ENCODE data around the gene FADD. TPM values are rescaled to one million over a fixed set of nuclear protein-coding genes. Genes with fewer than 3 reads are reported as not detected.

The FADD gene
- total RNA-seq, 1 donor: 53.2 TPM

DNA sequence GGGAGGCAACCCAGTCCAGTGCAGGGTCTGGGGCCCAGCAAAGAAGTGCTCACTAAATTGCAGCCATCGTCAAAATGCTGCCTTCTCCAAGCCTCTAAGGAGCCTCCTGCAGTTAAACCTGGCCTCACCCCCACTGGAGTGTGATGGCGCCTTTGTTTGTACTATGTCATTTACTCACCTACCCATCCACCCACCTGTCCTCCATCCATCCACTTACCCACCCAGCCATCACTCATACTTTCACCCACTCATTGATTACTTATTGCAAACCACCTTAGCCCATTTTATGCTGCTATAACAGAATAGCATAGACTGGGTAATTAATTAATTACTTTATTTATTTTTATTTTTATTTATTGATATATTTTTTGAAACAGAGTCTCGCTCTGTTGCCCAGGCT, 38.6 kb downstream of the FADD start:
- no peak for DNase-seq (ENCODE audit: insufficient read length, low spot score, missing footprints)
- Histone ChIP-seq H3K4me3 (ENCODE audit: insufficient read depth, low read length) (no peak overlapping the region), H3K4me1 (ENCODE audit: insufficient read depth, low read length) (peaks cover 28% of the 10 kb centered on the region), H3K27ac (ENCODE audit: low read depth, low read length) (no peak overlapping the region), H3K4me2 (ENCODE audit: insufficient read depth, low read length) (no peak overlapping the region), H2AFZ (ENCODE audit: low read length) (no peak overlapping the region), H3K9me3 (ENCODE audit: low read depth, low read length) (no peaks in the 10 kb centered on the region), H4K20me1 (ENCODE audit: insufficient read depth, low read length) (no peaks in the 10 kb centered on the region), H3K27me3 (ENCODE audit: insufficient read depth, low read length) (peaks cover 17% of the 10 kb centered on the region), H3K36me3 (ENCODE audit: insufficient read depth, low read length) (no peaks in the 10 kb centered on the region), H3K79me2 (ENCODE audit: insufficient read depth, low read length) (no peaks in the 10 kb centered on the region)
- TF ChIP-seq, protein P1, sequence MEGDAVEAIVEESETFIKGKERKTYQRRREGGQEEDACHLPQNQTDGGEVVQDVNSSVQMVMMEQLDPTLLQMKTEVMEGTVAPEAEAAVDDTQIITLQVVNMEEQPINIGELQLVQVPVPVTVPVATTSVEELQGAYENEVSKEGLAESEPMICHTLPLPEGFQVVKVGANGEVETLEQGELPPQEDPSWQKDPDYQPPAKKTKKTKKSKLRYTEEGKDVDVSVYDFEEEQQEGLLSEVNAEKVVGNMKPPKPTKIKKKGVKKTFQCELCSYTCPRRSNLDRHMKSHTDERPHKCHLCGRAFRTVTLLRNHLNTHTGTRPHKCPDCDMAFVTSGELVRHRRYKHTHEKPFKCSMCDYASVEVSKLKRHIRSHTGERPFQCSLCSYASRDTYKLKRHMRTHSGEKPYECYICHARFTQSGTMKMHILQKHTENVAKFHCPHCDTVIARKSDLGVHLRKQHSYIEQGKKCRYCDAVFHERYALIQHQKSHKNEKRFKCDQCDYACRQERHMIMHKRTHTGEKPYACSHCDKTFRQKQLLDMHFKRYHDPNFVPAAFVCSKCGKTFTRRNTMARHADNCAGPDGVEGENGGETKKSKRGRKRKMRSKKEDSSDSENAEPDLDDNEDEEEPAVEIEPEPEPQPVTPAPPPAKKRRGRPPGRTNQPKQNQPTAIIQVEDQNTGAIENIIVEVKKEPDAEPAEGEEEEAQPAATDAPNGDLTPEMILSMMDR (IDR thresholded peaks at IDR 0.05; ENCODE audit: extremely low read depth, low read depth, low read length): no peak

DNA sequence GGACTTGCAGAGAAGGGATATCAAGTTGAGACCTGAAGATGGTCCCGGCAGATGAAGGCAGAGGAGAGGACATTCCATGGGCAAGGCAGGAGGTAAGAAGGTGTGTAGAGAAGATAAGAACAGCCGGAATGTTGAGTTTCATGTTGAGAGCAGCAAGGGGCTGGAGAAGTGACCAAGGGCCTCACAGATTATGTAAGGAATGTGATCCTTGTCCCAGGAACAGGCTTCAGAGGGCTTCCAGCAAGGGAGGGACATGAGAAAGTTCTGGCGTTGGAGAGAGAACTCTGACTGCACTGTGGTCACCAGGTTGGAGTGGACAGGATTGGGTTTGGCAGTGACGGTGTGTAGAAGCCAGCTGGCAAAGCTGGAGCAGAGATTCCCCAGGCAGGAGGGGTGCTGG, 39.8 kb downstream of the FADD start:
- Histone ChIP-seq H3K4me3 (ENCODE audit: insufficient read depth, low read length) (no peak overlapping the region), H3K27me3 (ENCODE audit: insufficient read depth, low read length) (peaks cover 17% of the 10 kb centered on the region), H2AFZ (ENCODE audit: low read length) (no peak overlapping the region), H3K36me3 (ENCODE audit: insufficient read depth, low read length) (no peaks in the 10 kb centered on the region), H3K79me2 (ENCODE audit: insufficient read depth, low read length) (no peaks in the 10 kb centered on the region), H3K9me3 (ENCODE audit: low read depth, low read length) (no peaks in the 10 kb centered on the region), H3K27ac (ENCODE audit: low read depth, low read length) (no peak overlapping the region), H4K20me1 (ENCODE audit: insufficient read depth, low read length) (no peaks in the 10 kb centered on the region), H3K4me1 (ENCODE audit: insufficient read depth, low read length) (peaks cover 36% of the 10 kb centered on the region), H3K4me2 (ENCODE audit: insufficient read depth, low read length) (no peak overlapping the region)
- TF ChIP-seq, protein P1 (IDR thresholded peaks at IDR 0.05; ENCODE audit: extremely low read depth, low read depth, low read length): no peak
- DNase-seq (ENCODE audit: insufficient read length, low spot score, missing footprints): no peak

GRCh38 chr11:70243912-70244652, 41.0 kb downstream of the FADD start:
- peaks cover 38% of the 10 kb centered on the region for H3K4me1 ChIP-seq (ENCODE audit: insufficient read depth, low read length)
- H3K36me3 ChIP-seq (ENCODE audit: insufficient read depth, low read length): no peaks in the 10 kb centered on the region
- TF ChIP-seq, protein P1 (IDR thresholded peaks at IDR 0.05; ENCODE audit: extremely low read depth, low read depth, low read length): no peak
- H3K4me3 ChIP-seq (ENCODE audit: insufficient read depth, low read length): peak overlapping the region; percentile 27
- peak overlapping the region; percentile 47 for H3K4me2 ChIP-seq (ENCODE audit: insufficient read depth, low read length)
- peaks cover 12% of the 10 kb centered on the region for H3K27me3 ChIP-seq (ENCODE audit: insufficient read depth, low read length)
- peak overlapping the region; percentile 91 for H3K27ac ChIP-seq (ENCODE audit: low read depth, low read length)
- no peaks in the 10 kb centered on the region for H3K9me3 ChIP-seq (ENCODE audit: low read depth, low read length)
- H3K79me2 ChIP-seq (ENCODE audit: insufficient read depth, low read length): no peaks in the 10 kb centered on the region
- peak; percentile 96 for DNase-seq (ENCODE audit: insufficient read length, low spot score, missing footprints)
- no peaks in the 10 kb centered on the region for H4K20me1 ChIP-seq (ENCODE audit: insufficient read depth, low read length)
- H2AFZ ChIP-seq (ENCODE audit: low read length): peak overlapping the region; percentile 38

GRCh38 chr11:70244698-70245097, 41.6 kb downstream of the FADD start:
- H3K4me1 ChIP-seq (ENCODE audit: insufficient read depth, low read length): peaks cover 38% of the 10 kb centered on the region
- peak; percentile 97 for DNase-seq (ENCODE audit: insufficient read length, low spot score, missing footprints)
- peak overlapping the region; percentile 47 for H3K4me2 ChIP-seq (ENCODE audit: insufficient read depth, low read length)
- peak overlapping the region; percentile 91 for H3K27ac ChIP-seq (ENCODE audit: low read depth, low read length)
- TF ChIP-seq, protein P1 (IDR thresholded peaks at IDR 0.05; ENCODE audit: extremely low read depth, low read depth, low read length): no peak
- H3K4me3 ChIP-seq (ENCODE audit: insufficient read depth, low read length): no peak overlapping the region
- peaks cover 9% of the 10 kb centered on the region for H3K27me3 ChIP-seq (ENCODE audit: insufficient read depth, low read length)
- no peaks in the 10 kb centered on the region for H3K36me3 ChIP-seq (ENCODE audit: insufficient read depth, low read length)
- H3K9me3 ChIP-seq (ENCODE audit: low read depth, low read length): no peaks in the 10 kb centered on the region
- H4K20me1 ChIP-seq (ENCODE audit: insufficient read depth, low read length): no peaks in the 10 kb centered on the region
- H2AFZ ChIP-seq (ENCODE audit: low read length): no peak overlapping the region
- no peaks in the 10 kb centered on the region for H3K79me2 ChIP-seq (ENCODE audit: insufficient read depth, low read length)

Measured in osteoblast (primary cell).